Mucosa of rectum (tissue), 2 donors: ENCODE results near the gene CCDC15.
A peak's percentile ranks its signal among the peaks of the same experiment; 100 is the strongest.

Source experiments
- H3K27ac ChIP-seq, 2 donors: one replicate each; pipeline ENCODE4 v1.7.0; 2013; ENCODE audit warnings: inconsistent platforms in 2 of 2, low read depth in 2 of 2, low read length in 2 of 2
- H3K27me3 ChIP-seq, 2 donors: one replicate each; pipeline ENCODE4 v1.7.0; 2013; ENCODE audit warnings: low read length in 2 of 2; ENCODE audit not compliant: control insufficient read depth in 2 of 2, insufficient read depth in 2 of 2
- H3K36me3 ChIP-seq, 2 donors: one replicate each; pipeline ENCODE4 v1.7.0; 2013; ENCODE audit warnings: low read length in 2 of 2; ENCODE audit not compliant: control insufficient read depth in 2 of 2, insufficient read depth in 2 of 2
- H3K4me1 ChIP-seq, 2 donors: one replicate each; pipeline ENCODE4 v1.7.0; 2013; ENCODE audit warnings: low read length in 2 of 2, mild to moderate bottlenecking in 1 of 2; ENCODE audit not compliant: control insufficient read depth in 2 of 2, insufficient read depth in 2 of 2
- H3K4me3 ChIP-seq, 2 donors: one replicate each; pipeline ENCODE4 v1.7.0; 2013; ENCODE audit warnings: low read length in 2 of 2
- H3K9ac ChIP-seq, 2 donors: one replicate each; pipeline ENCODE4 v1.7.0; 2013; ENCODE audit warnings: low read length in 2 of 2, low read depth in 1 of 2, mild to moderate bottlenecking in 1 of 2
- H3K9me3 ChIP-seq, 2 donors: one replicate each; pipeline ENCODE4 v1.7.0; 2013; ENCODE audit warnings: low read length in 2 of 2; ENCODE audit not compliant: control insufficient read depth in 2 of 2
- donor health status: healthy.
- donor health status: Normal muscosa, but diverticular disease.

The CCDC15 gene, protein sequence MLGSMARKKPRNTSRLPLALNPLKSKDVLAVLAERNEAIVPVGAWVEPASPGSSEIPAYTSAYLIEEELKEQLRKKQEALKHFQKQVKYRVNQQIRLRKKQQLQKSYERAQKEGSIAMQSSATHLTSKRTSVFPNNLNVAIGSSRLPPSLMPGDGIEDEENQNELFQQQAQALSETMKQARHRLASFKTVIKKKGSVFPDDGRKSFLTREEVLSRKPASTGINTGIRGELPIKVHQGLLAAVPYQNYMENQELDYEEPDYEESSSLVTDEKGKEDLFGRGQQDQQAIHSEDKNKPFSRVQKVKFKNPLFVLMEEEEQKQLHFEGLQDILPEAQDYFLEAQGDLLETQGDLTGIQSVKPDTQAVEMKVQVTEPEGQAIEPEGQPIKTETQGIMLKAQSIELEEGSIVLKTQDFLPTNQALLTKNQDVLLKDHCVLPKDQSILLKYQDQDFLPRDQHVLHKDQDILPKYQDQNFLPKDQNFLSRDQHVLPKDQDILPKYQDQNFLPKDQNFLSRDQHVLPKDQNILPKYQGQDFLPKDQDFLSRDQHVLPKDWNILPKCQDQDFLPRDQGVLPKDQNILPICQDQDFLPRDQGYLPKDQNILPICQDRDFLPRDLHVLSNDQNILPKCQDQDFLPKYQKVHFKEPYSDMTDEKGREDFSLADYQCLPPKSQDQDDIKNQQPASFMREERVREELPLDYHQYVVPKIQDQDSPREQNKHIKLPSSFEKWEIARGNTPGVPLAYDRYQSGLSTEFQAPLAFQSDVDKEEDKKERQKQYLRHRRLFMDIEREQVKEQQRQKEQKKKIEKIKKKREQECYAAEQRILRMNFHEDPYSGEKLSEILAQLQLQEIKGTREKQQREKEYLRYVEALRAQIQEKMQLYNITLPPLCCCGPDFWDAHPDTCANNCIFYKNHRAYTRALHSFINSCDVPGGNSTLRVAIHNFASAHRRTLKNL

GRCh38 chr11:124953753-124954589 lies at the start of gene CCDC15:
Gene CCDC15 (plus strand): TSS chr11:124954202. CDS start chr11:124954733, 531 bp downstream.
- peak within 1 kb of the TSS; percentile 93 to 97 for H3K4me3 ChIP-seq
- H3K9ac ChIP-seq: peak within 1 kb of the TSS; percentile 83 to 89
- H3K9me3 ChIP-seq: no peaks in the 10 kb centered on the region
- peak within 1 kb of the TSS; percentile 78 for H3K27ac ChIP-seq
- no peaks in the 10 kb centered on the region for H3K36me3 ChIP-seq
- H3K27me3 ChIP-seq: no peaks in the 10 kb centered on the region
- peaks cover 8 to 10% of the 10 kb centered on the region in 2 donors for H3K4me1 ChIP-seq

DNA sequence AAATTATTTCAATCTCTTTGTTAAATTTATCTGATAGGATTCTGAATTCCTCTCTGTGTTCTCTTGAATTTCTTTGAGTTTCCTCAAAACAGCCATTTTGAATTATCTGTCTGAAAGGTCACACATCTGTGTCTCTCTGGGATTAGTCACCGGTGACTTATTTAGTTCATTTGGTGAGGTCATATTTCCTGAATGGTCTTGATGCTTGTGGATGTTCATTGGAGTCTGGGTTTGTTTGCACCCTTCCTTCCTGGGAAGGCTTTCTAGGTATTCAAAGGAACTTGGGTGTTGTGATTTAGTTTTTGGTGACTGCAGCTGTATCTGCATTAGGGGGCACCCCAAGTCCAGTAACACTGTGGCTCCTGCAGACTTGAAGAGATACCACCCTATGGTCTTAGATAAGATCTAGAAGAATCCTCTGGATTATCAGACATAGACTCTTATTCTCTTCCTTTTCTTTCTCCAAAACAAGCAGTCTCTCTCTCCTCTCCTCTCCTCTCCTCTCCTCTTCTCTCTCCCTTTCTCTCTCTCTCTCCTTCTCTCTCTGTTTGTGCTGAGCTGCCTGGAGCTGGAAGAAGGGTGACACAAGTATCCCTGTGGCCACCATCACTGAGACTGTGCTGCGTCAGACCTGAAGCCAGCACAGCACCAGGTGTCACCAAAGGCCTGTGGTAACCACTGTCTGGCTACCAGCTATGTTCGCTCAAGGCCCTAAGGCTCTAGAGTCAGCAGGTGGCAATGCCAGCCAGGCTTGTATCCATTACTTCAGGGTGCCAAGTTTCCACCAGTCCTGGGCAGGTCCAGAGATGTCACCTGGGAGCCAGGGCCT lies 38.2 kb upstream of the CCDC15 start:
- Histone ChIP-seq H3K36me3 (no peaks in the 10 kb centered on the region), H3K27ac (no peak overlapping the region), H3K4me1 (no peaks in the 10 kb centered on the region), H3K27me3 (no peaks in the 10 kb centered on the region), H3K9ac (no peak overlapping the region), H3K9me3 (no peaks in the 10 kb centered on the region), H3K4me3 (no peak overlapping the region)

GRCh38 chr11:124916370-124916710 lies 37.7 kb upstream of the CCDC15 start:
- no peaks in the 10 kb centered on the region for H3K36me3 ChIP-seq
- H3K4me1 ChIP-seq: peaks cover 0 to under 1% of the 10 kb centered on the region in 2 donors
- H3K9ac ChIP-seq: no peak overlapping the region
- no peaks in the 10 kb centered on the region for H3K27me3 ChIP-seq
- H3K9me3 ChIP-seq: no peaks in the 10 kb centered on the region
- H3K4me3 ChIP-seq: no peak overlapping the region
- no peak overlapping the region for H3K27ac ChIP-seq

- Histone ChIP-seq H3K9me3 (no peaks in the 10 kb centered on the region), H3K9ac (no peak overlapping the region)
Observed at GRCh38 chr11:124917115-124917637, 36.8 kb upstream of the CCDC15 start.

GRCh38 chr11:124918950-124919349 lies 35.1 kb upstream of the CCDC15 start, which contains the start of gene HEPN1:
Gene HEPN1 (plus strand): TSS chr11:124919250.
- Histone ChIP-seq H3K4me1 (peaks cover 0 to 3% of the 10 kb centered on the region in 2 donors), H3K36me3 (no peaks in the 10 kb centered on the region), H3K9ac (no peak within 1 kb of the TSS), H3K27ac (no peak within 1 kb of the TSS), H3K4me3 (no peak within 1 kb of the TSS), H3K9me3 (no peaks in the 10 kb centered on the region), H3K27me3 (no peaks in the 10 kb centered on the region)

More at GRCh38 chr11:124917115-124917637, 36.8 kb upstream of the CCDC15 start:
- no peak overlapping the region for H3K4me3 ChIP-seq
- H3K36me3 ChIP-seq: no peaks in the 10 kb centered on the region
- H3K27ac ChIP-seq: no peak overlapping the region
- no peaks in the 10 kb centered on the region for H3K27me3 ChIP-seq
- H3K4me1 ChIP-seq: peaks cover 0 to 3% of the 10 kb centered on the region in 2 donors

GRCh38 chr11:124919898-124920297 lies 34.1 kb upstream of the CCDC15 start:
- no peaks in the 10 kb centered on the region for H3K36me3 ChIP-seq
- H3K27ac ChIP-seq: no peak overlapping the region
- H3K4me3 ChIP-seq: no peak overlapping the region
- no peaks in the 10 kb centered on the region for H3K9me3 ChIP-seq
- no peak overlapping the region for H3K9ac ChIP-seq
- no peaks in the 10 kb centered on the region for H3K27me3 ChIP-seq
- peaks cover 0 to 3% of the 10 kb centered on the region in 2 donors for H3K4me1 ChIP-seq

DNA sequence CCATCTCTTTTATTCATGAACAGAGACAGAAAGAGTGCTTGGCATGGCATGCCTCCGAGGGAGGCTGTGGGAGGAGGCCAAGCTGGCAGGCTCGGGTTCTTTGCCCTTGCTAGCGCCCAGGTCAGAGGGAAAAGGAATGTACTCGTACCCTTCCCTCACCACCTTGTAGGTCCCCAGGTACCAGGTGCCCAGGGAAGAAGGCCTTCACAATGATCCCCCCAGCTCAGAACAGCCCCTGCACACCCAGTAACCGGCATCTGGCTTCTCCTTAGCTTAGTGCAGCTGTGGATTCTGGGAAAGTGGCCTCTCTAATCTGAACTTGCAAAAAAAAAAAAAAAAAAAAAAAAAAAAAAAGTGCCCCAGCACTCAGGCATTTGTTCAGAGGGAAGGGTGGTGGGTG lies 33.6 kb upstream of the CCDC15 start:
- H3K4me3 ChIP-seq: no peak overlapping the region
- H3K27me3 ChIP-seq: no peaks in the 10 kb centered on the region
- no peaks in the 10 kb centered on the region for H3K9me3 ChIP-seq
- no peak overlapping the region for H3K9ac ChIP-seq
- no peak overlapping the region for H3K27ac ChIP-seq
- H3K36me3 ChIP-seq: no peaks in the 10 kb centered on the region
- peaks cover 0 to 3% of the 10 kb centered on the region in 2 donors for H3K4me1 ChIP-seq

GRCh38 chr11:124920870-124921609 lies 33.0 kb upstream of the CCDC15 start:
- Histone ChIP-seq H3K9me3 (no peaks in the 10 kb centered on the region), H3K4me1 (peaks cover 0 to 3% of the 10 kb centered on the region in 2 donors), H3K9ac (peak overlapping the region in 1 of 2 donors; percentile 26), H3K36me3 (no peaks in the 10 kb centered on the region), H3K27ac (no peak overlapping the region), H3K27me3 (no peaks in the 10 kb centered on the region), H3K4me3 (peak overlapping the region in 1 of 2 donors; percentile 43)
